Subcutaneous adipose tissue (tissue), 4 donors: ENCODE results near the gene EYA2. TPM values are rescaled to one million over a fixed set of nuclear protein-coding genes. Genes with fewer than 3 reads are reported as not detected.

ENCODE experiments used
- CTCF ChIP-seq: fragments of 450-650 bp; IDR thresholded peaks from one replicate; pipeline ENCODE4 v1.5.1; 2016; ENCODE audit warnings: low read depth, mild to moderate bottlenecking, control low read depth, antibody characterized with exemption, moderate library complexity
- total RNA-seq, 4 donors: library from RNA; depleted of rRNA; stranded (reverse); fragments of >200 nt; gene quantifications; one replicate each; pipeline ENCODE4 v1.1.0, GENCODE V29; 2016

EYA2 gene
- total RNA-seq, 4 donors from 2014 or later, result 1.3 to 4.7 (median 2.8) TPM

GRCh38 chr20:46897328-46897880, 2.8 kb downstream of the EYA2 start:
- TF ChIP-seq CTCF, result no peak

GRCh38 chr20:46898423-46898822, 3.8 kb downstream of the EYA2 start:
- TF ChIP-seq CTCF, result no peak

GRCh38 chr20:46899621-46900020, 5.0 kb downstream of the EYA2 start:
- no peak for TF ChIP-seq CTCF

- TF ChIP-seq CTCF, result no peak
Measured at GRCh38 chr20:46900086-46900485, 5.4 kb downstream of the EYA2 start.

GRCh38 chr20:46900826-46901225, 6.2 kb downstream of the EYA2 start:
- TF ChIP-seq CTCF, result no peak

GRCh38 chr20:46901638-46902037, 7.0 kb downstream of the EYA2 start:
- TF ChIP-seq CTCF, result no peak

GRCh38 chr20:46903256-46903655, 8.6 kb downstream of the EYA2 start:
- TF ChIP-seq CTCF, result no peak
